Measurements from ENCODE around the gene DAB2.

The DAB2 gene

GRCh38 chr5:39440958-39441624, 16.3 kb upstream of the DAB2 start:
- DNase-seq (ENCODE audit: low read depth), result no peak
- TF ChIP-seq MYC (IDR thresholded peaks at IDR 0.05; ENCODE audit: low read depth, low read length) (no peak), CTCF (IDR thresholded peaks at IDR 0.05; ENCODE audit: low read depth, low read length) (no peak), MAX (IDR thresholded peaks at IDR 0.05; ENCODE audit: low read depth, low read length) (no peak), POLR2A (IDR thresholded peaks at IDR 0.05; ENCODE audit: extremely low read depth, insufficient read length) (no peak)
- H3K4me3 ChIP-seq (ENCODE audit: low read depth, low read length), result no peak overlapping the region

- DNase-seq (ENCODE audit: low read depth), result no peak
- TF ChIP-seq MAX (IDR thresholded peaks at IDR 0.05; ENCODE audit: low read depth, low read length) (no peak), CTCF (IDR thresholded peaks at IDR 0.05; ENCODE audit: low read depth, low read length) (no peak), POLR2A (IDR thresholded peaks at IDR 0.05; ENCODE audit: extremely low read depth, insufficient read length) (no peak), MYC (IDR thresholded peaks at IDR 0.05; ENCODE audit: low read depth, low read length) (no peak)
- H3K4me3 ChIP-seq (ENCODE audit: low read depth, low read length), result no peak overlapping the region
These were observed 15.6 kb upstream of the DAB2 start for GRCh38 chr5:39440192-39440957.

GRCh38 chr5:39439582-39440162, 14.9 kb upstream of the DAB2 start:
- H3K4me3 ChIP-seq (ENCODE audit: low read depth, low read length), result no peak overlapping the region
- DNase-seq (ENCODE audit: low read depth), result no peak
- TF ChIP-seq POLR2A (IDR thresholded peaks at IDR 0.05; ENCODE audit: extremely low read depth, insufficient read length), result no peak
- TF ChIP-seq MAX (IDR thresholded peaks at IDR 0.05; ENCODE audit: low read depth, low read length), result no peak
- no peak for TF ChIP-seq CTCF (IDR thresholded peaks at IDR 0.05; ENCODE audit: low read depth, low read length)
- no peak for TF ChIP-seq MYC (IDR thresholded peaks at IDR 0.05; ENCODE audit: low read depth, low read length)

- TF ChIP-seq MYC (IDR thresholded peaks at IDR 0.05; ENCODE audit: low read depth, low read length) (no peak), MAX (IDR thresholded peaks at IDR 0.05; ENCODE audit: low read depth, low read length) (no peak), CTCF (IDR thresholded peaks at IDR 0.05; ENCODE audit: low read depth, low read length) (no peak), POLR2A (IDR thresholded peaks at IDR 0.05; ENCODE audit: extremely low read depth, insufficient read length) (no peak)
- DNase-seq (ENCODE audit: low read depth), result no peak
- no peak overlapping the region for H3K4me3 ChIP-seq (ENCODE audit: low read depth, low read length)
These were observed 12.7 kb upstream of the DAB2 start for GRCh38 chr5:39437467-39437866.

GRCh38 chr5:39433848-39434247, 9.1 kb upstream of the DAB2 start:
- no peak for TF ChIP-seq MAX (IDR thresholded peaks at IDR 0.05; ENCODE audit: low read depth, low read length)
- TF ChIP-seq POLR2A (IDR thresholded peaks at IDR 0.05; ENCODE audit: extremely low read depth, insufficient read length), result no peak
- no peak for TF ChIP-seq MYC (IDR thresholded peaks at IDR 0.05; ENCODE audit: low read depth, low read length)
- TF ChIP-seq CTCF (IDR thresholded peaks at IDR 0.05; ENCODE audit: low read depth, low read length), result no peak
- H3K4me3 ChIP-seq (ENCODE audit: low read depth, low read length), result no peak overlapping the region
- DNase-seq (ENCODE audit: low read depth), result no peak

All from NB4 (cell line).